GM18508 (cell line): ENCODE results near the gene ISM2.

ENCODE experiments used
- ATAC-seq: cut with Tn5 transposase; IDR thresholded peaks from one replicate; pipeline ENCODE4 v1.9.1; 2021; ENCODE audit warnings: moderate number of reproducible peaks; ENCODE audit not compliant: insufficient read depth, unreplicated experiment

ISM2 gene

DNA sequence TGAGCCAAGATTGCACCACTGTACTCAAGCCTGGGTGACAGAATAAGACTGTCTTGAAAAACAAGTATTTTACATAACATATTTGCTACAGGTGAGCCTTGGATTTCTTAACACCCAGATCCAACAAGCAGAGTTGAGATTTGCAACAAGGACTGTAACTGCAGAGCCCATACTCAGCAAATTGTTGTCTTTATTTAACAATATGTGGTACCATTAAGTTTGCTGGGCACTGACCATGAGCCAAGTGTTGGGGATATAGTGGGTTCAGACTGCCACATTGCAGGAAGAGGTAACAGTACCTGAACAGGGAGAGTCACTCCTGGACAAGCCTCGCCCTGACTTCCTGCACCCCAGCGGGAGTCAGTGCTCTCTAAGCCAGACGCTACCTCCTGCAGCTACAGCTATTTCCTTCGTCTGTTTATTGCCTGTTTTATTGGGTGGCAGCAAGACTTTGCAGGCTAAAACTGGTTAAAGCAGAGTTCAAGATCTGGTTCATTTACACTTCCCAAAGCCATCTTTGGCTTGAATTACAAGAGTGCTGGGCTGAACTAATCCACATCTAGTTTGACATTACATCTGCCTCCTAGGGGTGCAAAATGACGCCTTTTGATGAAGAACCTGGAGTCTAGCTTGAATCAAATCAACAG lies 28.3 kb downstream of the ISM2 start:
- no peak for ATAC-seq

DNA sequence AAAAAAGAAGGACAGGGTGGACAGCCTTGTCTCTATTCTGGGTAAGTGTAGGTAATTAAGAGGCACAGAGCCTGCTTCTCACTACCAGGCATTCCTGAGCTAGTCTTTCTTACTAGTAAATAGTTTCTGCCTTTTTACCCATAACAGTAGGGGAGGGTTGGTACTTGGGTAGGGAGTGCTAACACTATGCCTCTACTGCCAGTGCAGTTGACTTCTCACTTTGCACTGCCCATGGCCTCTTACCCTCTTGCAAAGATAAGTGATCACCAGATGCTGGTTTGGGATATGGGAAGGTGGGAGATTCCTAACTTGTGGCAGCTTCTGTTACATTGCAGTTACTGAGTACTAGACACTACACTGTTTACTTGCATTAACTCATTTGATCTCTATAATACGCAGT lies 29.1 kb downstream of the ISM2 start:
- no peak for ATAC-seq

DNA sequence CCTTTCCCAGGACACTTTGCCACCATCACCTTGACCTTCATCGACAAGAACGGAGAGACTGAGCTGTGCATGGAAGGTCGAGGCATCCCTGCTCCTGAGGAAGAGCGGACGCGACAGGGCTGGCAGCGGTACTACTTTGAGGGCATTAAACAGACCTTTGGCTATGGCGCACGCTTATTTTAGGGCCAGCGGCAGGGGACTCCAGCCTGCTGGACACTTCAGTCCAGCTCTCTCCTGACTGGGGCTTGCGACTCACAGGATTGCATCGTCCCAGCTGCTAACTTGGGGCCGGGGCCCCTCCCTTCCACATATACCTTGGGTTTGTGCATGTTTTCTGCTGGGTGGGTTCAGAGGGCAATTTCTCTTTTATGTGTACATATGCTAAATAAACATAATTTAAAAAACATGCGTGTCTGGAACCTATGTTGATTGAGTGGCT lies 29.5 kb downstream of the ISM2 start:
- no peak for ATAC-seq

DNA sequence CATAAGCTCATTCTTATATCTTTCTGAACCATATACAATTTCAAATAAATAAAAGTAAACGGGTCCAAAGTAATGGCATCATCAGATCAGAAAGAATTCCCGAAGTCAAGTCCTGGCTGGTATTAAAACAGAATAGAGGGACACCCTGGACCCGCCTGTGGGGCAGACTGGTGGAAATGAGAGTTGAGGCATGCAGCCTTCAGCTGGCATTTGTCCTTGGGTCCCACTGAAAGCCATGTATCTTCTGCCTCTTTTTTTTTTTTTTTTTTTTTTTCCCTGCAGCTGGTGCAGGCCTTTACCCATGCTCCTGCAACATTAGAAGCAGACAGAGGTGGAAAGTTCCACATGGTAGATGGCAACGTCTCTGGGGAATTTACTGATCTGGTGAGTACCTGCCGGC lies 30.8 kb downstream of the ISM2 start:
- ATAC-seq: no peak

DNA sequence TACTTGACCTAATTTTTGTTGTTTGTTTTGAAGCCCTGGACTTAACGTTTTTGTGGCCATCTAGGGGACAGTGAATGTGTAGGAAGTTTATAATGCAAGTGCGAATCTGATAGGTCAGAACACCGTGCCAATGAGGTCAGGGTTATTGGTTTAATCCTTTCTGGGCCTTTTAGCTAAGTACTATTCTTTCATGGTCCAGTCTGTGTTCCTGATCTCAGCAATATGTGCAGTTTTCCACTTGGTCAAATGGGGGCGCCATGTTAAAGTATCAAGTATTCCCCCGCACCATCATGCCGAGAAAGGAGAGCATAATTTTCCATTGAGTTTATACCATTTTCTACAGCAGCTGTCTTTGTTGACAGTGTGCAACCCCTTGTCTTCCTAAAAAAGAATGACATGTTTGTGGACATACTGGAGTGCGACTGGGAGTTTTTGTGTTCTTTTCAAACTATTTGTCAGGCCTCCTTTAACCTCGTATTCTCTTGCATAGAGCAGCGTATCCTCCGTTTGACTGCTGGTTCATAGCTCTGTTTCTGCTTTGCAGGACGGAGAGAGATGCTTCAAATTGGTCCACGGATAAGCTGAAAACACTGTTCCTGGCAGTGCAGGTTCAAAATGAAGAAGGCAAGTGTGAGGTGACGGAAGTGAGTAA lies 39.4 kb downstream of the ISM2 start:
- ATAC-seq: no peak

DNA sequence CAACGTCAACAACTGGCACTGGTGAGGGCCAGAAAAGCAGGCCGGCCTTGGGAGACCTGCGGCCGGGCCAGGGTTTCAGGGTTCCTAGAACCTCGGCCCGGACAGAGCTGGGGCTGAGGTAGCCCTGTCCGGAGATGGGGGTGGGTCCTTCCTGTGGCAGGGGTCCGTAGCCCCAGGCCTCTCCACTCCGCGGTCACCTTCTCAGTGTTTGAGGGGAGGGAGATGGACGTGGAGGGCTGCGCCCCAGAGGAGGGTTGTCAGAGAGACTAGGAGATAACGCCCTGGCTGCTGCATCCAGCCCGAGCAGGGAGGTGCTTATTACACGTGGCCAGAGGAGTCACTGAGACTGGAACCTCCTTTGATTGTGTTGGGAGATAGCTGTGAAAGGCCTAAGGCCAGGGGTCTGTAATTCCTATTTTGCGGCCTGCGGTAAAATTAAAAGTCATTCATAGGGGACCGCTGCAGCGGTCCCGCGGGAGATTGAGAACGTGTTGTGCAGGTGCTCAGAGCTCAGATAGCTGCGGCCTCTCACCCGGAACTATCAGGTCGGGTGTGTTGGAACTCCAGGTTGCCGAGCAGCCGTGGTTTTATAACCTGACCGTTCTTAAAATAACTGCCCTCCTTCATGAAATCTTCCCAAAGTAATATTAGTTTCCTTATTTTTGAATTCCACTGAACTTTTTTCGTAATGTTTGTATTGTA lies 40.2 kb downstream of the ISM2 start:
- ATAC-seq: peak; percentile 15

DNA sequence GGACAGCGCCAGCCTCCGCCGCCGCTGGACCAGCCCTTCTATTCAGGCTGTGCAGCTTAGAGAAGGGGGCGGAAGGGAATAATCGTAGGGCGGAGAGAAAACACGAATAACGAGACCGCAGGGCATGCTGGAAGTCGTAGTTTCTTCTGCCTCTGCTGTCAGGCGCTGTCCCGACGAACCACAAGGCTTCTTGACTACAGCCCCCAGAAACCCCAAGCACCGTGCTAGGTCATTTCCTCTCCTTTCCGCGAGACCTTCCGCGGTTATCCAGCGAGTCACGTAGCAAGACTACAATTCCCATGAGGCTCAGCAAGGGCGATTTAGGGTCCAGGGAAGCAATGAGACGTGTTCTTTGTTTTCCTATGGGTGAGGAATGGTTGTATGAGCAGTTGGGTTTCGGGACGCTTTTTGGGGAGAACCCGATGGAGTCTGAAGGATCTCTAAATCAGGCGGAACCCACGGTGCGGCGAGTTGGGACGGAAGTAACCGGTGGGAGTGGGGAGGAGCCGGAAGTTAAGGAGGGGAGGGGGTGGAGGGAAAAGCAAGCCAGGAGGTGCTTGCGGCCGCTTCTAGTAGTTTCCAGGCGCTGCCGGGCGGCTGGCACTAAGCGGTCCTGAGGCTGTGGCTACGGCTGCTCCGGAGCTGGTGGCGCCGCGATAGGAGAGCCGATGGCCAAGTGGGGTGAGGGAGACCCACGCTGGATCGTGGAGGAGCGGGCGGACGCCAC lies 40.9 kb downstream of the ISM2 start, which contains the start of the genes AHSA1 and VIPAS39:
Gene AHSA1, plus strand, starts transcription at position 572 of the 727 bp plus-strand sequence. Its CDS starts 97 bp downstream, at position 669.
Gene VIPAS39, minus strand, starts transcription at position 80 of the 727 bp plus-strand sequence. CDS start 3,499 bp downstream, outside the sequence.
- peak; percentile 85 for ATAC-seq

DNA sequence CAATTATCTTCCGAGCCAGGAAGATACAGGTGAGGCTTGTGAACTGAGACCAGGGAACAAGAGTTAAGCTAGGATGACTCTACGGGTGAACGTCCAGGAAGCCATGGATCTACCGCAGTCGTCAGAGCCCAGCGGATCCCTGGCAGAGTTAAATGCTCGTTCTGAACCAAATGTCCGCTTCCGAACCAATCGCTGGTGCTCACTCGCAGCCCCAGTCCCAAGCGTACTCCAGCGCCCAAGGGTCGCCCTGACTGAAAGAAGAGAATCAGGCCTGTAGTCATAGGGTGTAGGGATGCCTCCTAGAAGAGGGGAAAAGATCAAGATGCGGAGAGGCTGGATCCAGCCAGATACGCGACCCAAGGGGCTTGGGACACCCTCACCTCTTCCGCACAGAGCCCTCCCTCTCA lies 41.5 kb downstream of the ISM2 start:
- no peak for ATAC-seq

DNA sequence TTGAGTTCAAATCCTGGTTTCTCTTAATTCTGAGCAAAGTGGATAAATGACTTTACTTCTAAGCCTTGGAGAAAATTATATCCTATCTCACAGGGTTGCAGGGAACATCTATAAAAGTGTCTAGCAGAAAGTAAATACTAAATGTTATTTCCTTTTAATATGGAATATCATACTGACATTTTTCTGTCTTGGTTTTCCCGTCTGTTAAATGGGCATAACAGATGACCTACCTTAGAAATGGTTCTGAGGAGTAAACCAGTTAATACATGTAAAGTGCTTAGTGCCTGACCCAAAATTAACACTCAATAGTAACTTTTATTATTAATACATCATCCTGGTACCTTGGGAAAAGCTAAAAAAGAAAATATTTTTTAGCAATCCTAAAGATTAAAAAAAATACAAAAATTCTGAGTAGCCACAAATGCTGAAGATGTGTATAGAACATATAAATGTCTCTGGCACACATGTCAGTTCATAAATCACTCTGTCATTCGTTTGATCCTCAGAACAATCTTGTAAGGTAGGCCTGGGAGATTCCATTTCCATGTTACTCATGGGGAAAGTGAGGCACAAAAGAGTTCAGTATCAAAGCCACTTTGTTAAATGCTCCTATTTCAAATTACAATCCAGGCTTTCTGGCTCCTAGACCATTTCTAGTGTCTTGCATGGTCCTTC lies 42.5 kb downstream of the ISM2 start:
- ATAC-seq: no peak

DNA sequence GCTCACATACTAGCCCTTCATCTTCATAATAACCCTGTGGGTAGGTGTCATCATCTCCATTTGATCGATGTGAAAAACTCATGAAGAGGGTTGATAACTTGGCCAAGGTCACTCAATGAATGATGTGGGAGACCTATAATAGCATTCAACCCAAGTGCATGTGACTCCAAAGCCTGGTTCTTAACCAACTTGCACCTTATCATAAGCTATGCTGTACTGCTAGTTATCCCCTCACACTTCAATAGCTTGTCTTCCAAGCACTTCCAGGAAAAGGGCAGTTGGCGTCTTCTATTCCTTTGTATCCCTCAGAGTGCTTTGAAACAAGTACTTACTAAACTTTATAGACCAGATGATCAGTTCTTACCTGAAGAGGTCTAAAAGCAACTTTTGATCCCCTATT lies 56.4 kb downstream of the ISM2 start:
- ATAC-seq: no peak

DNA sequence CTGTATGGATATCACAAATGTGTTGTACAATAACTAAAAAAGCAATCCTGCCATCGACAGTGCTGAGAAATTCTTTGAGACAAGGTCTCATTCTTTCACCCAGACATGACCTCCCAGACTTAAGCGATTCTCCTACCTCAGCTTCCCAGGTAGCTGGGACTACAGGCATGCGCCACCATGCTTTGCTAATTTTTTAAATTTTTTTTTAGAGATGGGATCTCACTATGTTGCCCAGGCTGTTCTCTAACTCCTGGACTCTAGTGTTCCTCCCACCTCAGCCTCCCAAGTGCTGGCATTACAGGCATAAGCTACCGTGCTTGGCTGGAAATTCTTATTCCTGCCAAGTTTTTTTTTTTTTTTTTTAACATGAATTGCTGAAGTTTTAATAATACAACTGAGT lies 58.8 kb downstream of the ISM2 start:
- no peak for ATAC-seq

DNA sequence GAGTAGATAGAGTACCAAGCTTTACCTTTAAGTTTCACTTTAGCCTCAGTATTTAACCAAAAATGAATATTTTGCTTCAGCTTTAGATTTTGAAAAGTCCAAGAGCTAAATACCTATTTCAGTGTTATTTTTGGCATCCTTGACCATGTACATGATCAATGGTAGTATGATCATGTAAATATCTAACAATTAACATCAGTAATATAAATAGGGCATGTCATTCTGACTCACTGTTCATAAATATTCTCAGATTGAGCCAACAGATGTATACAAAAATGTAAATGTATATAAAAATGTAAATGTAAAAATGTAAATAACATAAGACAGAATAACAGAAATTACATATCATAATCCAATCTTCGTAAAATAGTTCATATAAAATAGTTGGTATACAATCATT lies 60.0 kb downstream of the ISM2 start:
- ATAC-seq: no peak

DNA sequence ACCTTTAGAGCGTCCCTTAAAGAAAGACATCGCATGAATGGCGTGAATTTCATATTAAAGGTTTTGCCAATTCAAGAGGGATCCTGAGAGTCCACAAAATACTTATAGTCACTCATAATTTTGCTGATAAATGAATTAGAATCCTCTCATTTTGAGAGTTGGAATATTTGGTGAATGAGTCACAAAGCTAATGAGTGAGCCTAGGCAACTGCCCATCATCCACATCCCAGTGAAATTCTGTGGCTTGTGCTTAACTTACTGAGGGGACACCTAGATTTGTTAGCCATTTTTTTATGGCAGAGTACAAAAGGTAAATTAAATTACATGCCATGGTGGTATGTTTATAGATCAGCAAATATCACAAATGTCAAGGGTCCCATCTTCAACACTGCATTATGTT lies 62.6 kb downstream of the ISM2 start:
- no peak for ATAC-seq

DNA sequence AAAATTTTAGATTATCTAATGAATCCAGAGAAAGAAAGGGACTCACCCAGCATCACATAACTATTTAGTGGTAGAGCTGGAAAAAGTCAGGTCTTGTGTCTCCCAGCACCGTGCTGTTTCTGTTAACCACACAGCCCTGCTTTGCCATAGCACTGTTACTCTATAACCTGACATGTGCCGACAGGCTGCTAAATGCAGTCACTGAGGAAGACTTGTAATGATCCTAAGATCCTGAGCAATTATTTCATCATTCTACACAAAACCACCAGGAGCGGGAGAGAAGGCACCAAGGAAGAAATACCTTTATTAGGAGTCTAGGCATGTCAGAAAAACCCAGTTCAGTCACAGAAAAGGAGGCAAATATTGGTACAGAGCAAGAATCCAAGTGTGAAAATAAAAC lies 72.2 kb downstream of the ISM2 start:
- no peak for ATAC-seq

DNA sequence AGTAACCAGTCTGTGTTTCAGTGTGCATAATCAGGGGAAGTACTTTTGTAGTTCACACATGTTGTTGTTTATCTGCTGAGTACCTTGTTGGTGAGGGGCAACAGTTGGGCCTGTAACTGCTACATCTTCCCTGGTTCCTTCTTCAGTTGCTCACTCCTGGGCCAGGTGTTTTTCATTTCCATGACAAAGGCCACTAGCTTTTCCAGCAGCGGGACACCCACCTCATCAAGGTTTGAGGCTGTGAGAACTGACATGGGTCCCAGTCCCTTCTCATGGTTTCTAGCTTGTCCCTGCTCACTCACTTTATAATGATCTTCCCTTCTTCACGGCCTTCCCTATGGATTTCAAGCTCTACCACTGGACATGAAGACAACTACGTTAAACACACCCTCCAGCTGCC lies 73.8 kb downstream of the ISM2 start:
- ATAC-seq: no peak
